GOT3 (cell line): Measurements from ENCODE around the gene ANKRD26.
A peak's percentile ranks its signal among the peaks of the same experiment; 100 is the strongest.
"Not testable (repeated sequence)": the region's sequence is repeated elsewhere in the genome, so short reads cannot be mapped to it uniquely, and the experiment has no call there.

Source experiments
- DNase-seq: peaks from one replicate; lab custom pipeline; 2025; ENCODE audit warnings: mixed read lengths; lab: John Stamatoyannopoulos, UW

ANKRD26 gene

DNA sequence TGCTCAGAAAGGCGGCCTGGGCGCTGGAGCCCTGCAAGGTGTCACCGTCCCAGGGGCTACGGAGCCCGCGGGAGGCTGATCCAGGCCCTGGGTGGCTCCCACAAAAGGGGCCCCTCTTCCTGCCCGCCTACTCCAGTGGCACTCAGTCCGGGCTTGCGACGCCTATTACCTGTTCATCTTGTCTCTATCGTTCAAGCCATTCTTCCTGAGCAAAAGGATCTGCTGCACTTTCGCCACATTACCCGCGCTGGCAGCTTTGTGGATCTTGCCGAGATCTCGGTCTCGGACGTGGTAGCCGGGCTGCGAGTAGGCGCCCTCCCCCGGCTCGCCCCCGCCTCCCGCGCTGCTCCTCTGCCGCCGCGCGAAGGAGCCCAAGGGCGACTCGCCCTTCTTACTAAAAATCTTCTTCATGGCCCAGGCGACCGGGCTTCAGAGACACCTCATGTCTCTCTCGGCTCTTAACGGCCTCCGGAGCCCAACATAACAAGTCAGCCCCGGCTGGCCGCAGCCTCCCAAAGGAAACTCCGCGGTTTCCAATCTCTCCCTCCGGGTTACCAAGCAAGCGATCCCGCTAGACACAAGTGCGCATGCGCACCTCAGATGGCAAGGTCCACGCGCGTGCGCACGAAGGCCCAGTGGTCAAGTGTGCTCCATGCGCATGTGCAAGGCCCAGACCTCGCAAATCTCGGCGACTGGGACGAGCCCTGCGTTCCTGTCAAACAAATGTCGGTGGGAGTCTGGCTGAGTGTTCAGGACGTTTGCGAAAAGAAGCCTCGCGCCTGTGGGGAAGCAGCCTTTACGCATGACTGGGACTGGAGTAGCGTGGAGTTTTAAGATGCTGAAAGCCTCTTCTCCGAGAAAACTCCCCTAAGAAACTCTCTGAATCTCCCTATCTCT, at the start of gene ANKRD26:
Gene ANKRD26, minus strand, starts transcription at position 579 of the 897 bp plus-strand sequence. Its CDS starts 168 bp downstream, at position 411.
- peak; percentile 90 for DNase-seq

DNA sequence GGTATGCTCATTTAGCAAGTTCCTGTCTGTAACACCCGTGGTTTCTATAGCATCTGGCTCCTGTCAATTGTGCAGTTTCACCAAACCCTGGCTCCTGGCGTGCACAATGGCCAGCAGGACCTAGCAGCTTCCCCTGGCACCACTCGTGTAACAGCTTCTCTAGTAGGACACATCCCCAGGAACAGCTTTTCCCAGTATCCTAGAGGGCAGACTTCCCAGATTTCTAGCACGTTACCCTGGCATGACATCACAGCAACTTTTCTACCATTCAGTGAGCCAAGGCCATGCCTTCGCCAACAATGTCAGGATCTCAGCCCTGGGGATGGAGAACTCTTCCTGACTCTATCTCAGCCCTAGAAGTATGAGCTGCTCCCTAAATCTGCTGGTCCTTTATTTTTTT, 47.4 kb upstream of the ANKRD26 start:
- DNase-seq: no peak

DNA sequence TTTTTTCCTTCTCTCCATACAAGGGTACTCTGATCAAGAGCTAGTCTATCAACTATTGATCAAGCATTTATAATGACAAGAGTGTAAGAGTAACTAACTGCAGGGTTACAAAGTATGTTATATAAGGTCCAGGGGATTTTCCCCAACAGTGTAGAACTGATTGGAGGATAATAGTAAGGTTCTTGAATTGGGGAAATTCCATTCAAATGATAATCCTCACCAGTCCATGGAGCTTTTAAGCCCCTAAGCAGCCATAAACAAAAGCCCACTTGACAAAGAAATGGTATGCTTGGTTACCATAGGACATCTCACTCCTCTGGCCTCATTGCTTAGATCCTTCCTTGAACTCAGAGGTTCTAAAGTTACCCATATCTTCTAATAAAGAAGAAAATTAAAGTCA, 45.6 kb upstream of the ANKRD26 start:
- no peak for DNase-seq

GRCh38 chr10:27143686-27144085, 43.4 kb upstream of the ANKRD26 start:
- no peak for DNase-seq

DNA sequence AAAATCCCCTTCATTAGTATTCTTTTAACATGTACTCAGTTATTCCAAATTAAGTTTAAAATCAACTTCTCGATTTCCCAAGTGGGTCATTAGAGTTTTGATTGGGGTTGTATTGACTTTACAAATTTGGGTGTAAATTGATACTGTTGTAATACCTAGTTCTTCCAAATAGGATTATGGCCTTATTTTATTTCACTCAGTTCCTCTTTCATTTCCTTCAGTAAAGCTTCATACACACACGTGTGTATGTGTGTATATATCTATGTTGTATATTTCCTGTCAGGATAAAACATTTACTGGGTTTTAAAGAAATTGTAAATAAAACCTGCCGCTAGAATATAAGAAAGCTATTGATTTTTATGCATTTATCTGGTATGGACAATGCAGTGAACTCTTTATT, 38.0 kb upstream of the ANKRD26 start:
- no peak for DNase-seq

DNA sequence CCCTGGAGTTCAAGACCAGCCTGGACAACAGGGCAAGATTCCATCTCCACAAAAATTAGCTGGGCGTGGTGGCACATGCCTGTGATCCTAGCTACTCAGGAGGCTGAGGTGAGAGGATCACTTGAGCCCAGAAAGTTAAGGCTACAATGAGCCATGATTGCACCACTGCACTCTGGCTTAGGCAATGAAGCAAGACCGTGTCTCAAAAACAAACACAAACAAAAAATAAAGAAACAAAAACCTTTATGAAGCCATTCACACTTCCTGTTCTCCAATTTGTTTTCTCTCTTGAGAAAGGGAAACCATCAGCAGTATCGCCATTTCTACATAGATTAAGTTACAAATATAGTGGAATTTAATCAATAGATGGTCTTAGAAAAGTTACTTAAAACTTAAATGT, 34.1 kb upstream of the ANKRD26 start:
- DNase-seq: no peak

DNA sequence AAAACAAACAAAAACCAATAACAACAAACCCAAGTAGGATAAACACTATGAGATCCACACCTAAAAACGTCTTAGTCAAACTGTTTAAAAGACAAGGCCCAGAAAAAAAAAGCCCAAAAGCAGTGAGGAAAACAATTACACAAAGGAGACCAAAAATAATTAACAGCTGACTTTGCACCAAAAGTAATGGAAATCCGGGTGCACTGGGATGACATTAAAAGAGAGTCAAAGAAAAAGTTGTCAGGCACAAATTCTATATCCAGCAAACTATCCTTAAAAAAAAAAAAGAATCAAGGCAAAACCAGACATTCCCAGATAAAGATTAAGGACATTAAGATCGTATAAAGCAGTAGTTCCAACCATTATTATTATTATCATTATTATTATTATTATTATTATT, 7.9 kb upstream of the ANKRD26 start:
- no peak for DNase-seq

DNA sequence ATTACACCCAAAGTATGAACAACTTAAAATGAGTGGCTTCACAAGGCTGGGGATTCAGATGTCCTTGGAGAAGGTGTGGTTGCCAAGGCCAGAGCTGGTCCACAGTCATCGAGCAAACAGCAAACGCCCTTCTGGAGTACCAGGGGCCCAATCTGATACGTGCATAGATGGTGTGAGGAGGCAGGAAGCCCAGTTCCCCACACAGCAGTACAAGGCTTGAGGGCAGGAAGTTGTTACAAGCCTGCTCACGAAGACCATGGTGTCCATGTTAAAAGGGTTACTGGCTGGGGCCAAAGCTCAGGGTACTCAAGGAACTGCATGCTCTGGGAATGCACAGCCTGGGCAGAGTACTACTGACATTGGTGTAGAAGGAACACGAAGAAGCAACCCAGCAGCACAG, 4.6 kb upstream of the ANKRD26 start:
- DNase-seq: no peak

DNA sequence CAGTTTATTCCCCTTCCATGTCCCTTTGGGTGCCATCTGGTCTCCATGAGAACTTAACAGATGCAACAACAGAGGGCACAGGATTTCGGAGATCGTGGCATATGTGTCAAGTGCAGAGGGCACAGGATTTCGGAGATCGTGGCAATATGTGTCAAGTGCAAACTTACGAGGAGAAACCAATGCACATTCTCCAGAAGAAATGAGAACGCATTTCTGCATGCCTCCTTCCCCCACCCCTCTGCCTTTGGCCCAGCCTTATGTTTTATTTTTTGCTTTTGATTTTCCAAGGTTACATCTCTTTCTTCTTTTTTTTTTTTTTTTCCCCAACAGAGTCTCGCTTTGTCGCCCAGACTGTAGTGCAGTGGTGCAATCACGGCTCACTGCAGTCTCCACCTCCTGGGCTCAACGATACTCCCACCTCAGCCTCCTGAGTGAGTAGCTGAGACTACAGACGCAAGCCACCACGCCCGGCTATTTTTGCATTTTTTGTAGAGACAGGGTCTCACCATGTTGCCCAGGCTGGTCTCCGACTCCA, 586 bp upstream of the ANKRD26 start:
- no peak for DNase-seq

GRCh38 chr10:27099448-27099847, 846 bp downstream of the ANKRD26 start:
- DNase-seq: no peak

GRCh38 chr10:27088119-27089044, 11.9 kb downstream of the ANKRD26 start:
- DNase-seq: no peak

- DNase-seq: no peak
Measured at GRCh38 chr10:27072436-27073114, 27.7 kb downstream of the ANKRD26 start.

GRCh38 chr10:27068217-27068891, 31.9 kb downstream of the ANKRD26 start:
- no peak for DNase-seq

- DNase-seq: no peak
Measured at GRCh38 chr10:27065084-27065483, 35.2 kb downstream of the ANKRD26 start.

DNA sequence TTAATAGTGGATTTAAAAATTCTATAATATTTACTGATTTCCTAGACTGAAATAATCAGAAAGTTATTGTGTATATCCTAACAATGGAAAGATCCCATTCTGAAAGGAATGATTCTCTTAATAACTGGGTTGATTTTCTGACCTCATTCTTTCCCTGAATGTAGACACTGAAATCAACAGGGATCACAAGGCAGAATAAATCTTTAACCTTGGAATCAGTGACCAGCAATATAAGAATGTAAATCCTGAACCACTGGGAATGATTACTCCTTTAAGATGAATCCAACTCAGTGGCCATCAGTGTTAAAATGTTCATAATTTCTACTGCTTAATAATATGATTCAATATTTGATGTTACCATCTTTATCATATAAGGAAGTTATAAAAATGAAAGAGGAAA, 47.6 kb downstream of the ANKRD26 start:
- no peak for DNase-seq

- DNase-seq: not testable (repeated sequence)
Measured at GRCh38 chr10:27045247-27045646, 55.0 kb downstream of the ANKRD26 start.

DNA sequence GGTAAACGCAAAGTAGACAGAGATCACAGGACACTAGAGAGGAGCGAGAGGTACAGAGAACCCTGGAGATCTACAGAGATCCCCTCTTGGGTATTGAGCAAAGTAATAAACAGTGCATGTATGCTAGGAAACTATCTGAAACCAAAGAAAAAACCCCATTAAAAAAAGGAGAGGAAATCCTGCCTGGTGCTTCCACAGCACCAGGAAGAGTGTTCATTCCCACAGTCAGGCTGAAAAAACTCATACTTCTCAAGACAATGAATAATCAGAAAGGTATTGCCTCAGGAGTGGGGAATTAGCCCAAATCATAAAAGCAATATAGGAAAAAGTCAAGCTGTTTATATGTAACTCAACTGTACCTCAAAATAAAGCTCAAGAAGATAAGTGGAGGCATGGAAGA, 59.1 kb downstream of the ANKRD26 start:
- DNase-seq: no peak

DNA sequence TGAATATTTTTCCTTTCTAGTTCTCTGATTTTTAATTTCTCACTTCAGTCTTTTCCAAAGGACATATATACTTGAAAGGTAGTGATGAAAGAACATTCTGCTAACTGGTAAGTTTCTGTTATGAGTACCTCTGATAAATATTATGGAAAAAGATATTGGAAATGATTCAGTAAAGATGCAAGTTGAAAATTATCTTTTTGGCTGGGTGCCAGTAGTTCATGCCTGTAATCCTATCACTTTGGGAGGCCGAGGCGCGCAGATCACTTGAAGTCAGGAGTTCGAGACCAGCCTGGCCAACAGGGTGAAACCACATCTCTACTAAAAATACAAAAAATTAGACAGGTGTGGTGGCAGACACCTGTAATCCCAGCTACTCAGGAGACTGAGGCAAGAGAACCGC, 62.1 kb downstream of the ANKRD26 start:
- no peak for DNase-seq

DNA sequence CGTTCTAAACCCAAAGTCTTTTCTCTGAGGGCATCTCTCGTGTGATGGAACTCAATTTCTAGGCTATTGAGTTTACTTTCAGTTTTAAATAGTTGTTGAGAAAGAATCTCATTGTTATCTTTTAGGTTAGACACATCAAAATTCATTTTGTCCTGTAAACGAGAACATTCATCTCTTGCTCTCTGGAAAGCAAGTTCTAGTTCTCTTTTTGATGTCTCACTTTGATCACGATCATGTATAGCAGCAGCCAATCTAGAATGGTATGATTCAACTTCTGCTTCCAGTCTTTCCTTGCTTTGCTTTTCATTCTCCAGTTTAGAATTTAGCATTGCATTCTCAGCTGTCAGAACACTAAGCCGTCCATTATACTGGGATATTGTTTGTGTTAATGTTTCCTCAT, 65.1 kb downstream of the ANKRD26 start:
- DNase-seq: no peak

DNA sequence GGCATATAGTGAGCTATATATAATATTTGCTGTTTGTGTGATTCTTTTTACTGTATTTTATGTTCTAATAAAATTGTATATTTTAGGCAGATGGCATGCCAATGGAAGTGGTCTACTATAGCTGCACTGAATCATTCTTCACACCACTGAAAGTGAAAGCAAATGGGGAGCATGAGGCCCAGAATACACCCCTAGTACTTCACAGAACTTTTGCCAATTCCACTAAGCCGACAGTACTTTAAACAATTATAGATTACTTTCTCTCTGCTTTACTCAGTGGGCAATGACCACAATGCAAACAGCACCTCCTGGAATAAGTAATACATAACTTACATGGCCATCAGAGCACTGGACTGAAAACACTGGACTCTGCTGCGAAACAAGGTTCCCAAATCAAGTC, 70.2 kb downstream of the ANKRD26 start:
- no peak for DNase-seq

- no peak for DNase-seq
Measured at GRCh38 chr10:27022048-27022447, 78.2 kb downstream of the ANKRD26 start.
